SK-N-SH treated with all-trans-retinoic acid at 6 μM for 48 hours (cell line): ENCODE results near the gene RPL32.

Experiments used
- ARNTL ChIP-seq: fragments of 450-650 bp; formaldehyde crosslinking; IDR thresholded peaks from 2 replicates; pipeline ENCODE4 v1.5.0; 2020; ENCODE audit warnings: low read depth, mild to moderate bottlenecking, moderate library complexity, borderline replicate concordance
- BACH2 ChIP-seq: fragments of 250-450 bp; sonication (Bioruptor Pico); IDR thresholded peaks from 2 replicates; pipeline ENCODE4 v1.9.0; 2021; ENCODE audit warnings: mild to moderate bottlenecking, borderline replicate concordance
- CSRNP3 ChIP-seq: fragments of 250-450 bp; sonication (Bioruptor Pico); IDR thresholded peaks from 2 replicates; pipeline ENCODE4 v1.5.1; 2021; ENCODE audit warnings: mild to moderate bottlenecking, moderate library complexity
- ISL1 ChIP-seq: fragments of 250-450 bp; sonication (Bioruptor Pico); IDR thresholded peaks from 2 replicates; pipeline ENCODE4 v2.1.2; 2022; ENCODE audit warnings: mild to moderate bottlenecking, moderate library complexity
- PATZ1 ChIP-seq: fragments of 250-450 bp; sonication (Bioruptor Pico); IDR thresholded peaks from 2 replicates; pipeline ENCODE4 v1.8.0; 2020; ENCODE audit warnings: mild to moderate bottlenecking, moderate library complexity, borderline replicate concordance
- ZC3H10 ChIP-seq: fragments of 250-450 bp; sonication (Bioruptor Pico); IDR thresholded peaks from 2 replicates; pipeline ENCODE4 v1.5.1; 2021; ENCODE audit warnings: mild to moderate bottlenecking, moderate library complexity
- ZNF565 ChIP-seq: fragments of 450-650 bp; formaldehyde crosslinking; conservative IDR thresholded peaks from 2 replicates; pipeline ENCODE4 v1.5.0; 2020; ENCODE audit warnings: low read depth, mild to moderate bottlenecking, moderate library complexity
- TF ChIP-seq, protein P1 (sequence below): fragments of 250-450 bp; sonication (Bioruptor Pico); IDR thresholded peaks from 2 replicates; pipeline ENCODE4 v1.5.1; 2020; ENCODE audit warnings: low read depth, mild to moderate bottlenecking, moderate library complexity

GRCh38 chr3:12812812-12813211 lies 28.6 kb downstream of the RPL32 start:
- no peak for TF ChIP-seq PATZ1 (CRISPR knock-in tag)
- no peak for TF ChIP-seq ISL1
- TF ChIP-seq CSRNP3 (CRISPR knock-in tag), result no peak
- TF ChIP-seq BACH2 (CRISPR knock-in tag), result no peak
- no peak for TF ChIP-seq ZNF565 (CRISPR knock-in tag)
- TF ChIP-seq ZC3H10, result no peak
- TF ChIP-seq, protein P1, sequence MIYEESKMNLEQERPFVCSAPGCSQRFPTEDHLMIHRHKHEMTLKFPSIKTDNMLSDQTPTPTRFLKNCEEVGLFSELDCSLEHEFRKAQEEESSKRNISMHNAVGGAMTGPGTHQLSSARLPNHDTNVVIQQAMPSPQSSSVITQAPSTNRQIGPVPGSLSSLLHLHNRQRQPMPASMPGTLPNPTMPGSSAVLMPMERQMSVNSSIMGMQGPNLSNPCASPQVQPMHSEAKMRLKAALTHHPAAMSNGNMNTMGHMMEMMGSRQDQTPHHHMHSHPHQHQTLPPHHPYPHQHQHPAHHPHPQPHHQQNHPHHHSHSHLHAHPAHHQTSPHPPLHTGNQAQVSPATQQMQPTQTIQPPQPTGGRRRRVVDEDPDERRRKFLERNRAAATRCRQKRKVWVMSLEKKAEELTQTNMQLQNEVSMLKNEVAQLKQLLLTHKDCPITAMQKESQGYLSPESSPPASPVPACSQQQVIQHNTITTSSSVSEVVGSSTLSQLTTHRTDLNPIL (CRISPR knock-in tag), result no peak
- TF ChIP-seq ARNTL (CRISPR knock-in tag), result no peak
